CD4-positive, alpha-beta T cell treated with Interleukin-15 for 4 hours (primary cell): ENCODE measurements around the gene CCDC6.
"Not testable (repeated sequence)": the region's sequence is repeated elsewhere in the genome, so short reads cannot be mapped to it uniquely, and the experiment has no call there.

Source experiments
- DNase-seq: peaks from one replicate; pipeline ENCODE4 v3.0.0-alpha.2; 2020; ENCODE audit warnings: low spot score

The CCDC6 gene

DNA sequence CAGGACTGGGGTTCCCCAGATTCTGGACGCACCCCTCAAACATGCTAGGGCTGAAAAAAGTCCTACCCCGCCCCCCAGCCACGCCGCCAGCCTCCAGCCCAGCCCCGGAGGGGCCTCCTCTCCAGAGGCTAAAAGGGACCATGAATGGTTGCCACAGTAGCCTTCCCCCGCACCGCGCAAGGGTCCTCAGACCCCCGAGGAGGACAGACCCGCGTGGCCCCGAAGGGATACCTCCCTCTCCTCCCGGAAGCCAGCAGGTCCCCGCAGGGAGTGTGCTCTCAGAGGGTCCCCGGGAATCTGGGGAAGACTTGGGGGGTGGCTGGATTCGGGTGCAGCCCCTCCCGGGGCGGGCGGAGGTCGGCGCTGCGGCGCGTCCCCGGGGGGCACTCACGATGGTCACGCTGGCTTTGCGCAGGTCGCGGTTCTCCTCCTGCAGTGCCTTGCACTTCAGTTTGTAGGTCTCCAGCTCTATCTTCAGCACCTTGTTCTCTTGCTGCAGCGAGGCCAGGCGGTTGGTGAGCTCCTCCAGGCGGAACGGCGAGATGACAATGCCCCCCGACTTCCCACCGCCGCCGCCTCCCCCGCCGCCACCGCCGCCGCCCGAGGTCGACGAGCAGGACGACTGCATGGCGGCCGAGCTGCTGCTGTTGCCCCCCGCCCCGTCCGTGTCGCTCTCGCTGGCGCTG lies 482 bp downstream of the CCDC6 start:
- DNase-seq, result no peak

- DNase-seq, result no peak
These were observed 1.2 kb downstream of the CCDC6 start for GRCh38 chr10:59905066-59905730.

DNA sequence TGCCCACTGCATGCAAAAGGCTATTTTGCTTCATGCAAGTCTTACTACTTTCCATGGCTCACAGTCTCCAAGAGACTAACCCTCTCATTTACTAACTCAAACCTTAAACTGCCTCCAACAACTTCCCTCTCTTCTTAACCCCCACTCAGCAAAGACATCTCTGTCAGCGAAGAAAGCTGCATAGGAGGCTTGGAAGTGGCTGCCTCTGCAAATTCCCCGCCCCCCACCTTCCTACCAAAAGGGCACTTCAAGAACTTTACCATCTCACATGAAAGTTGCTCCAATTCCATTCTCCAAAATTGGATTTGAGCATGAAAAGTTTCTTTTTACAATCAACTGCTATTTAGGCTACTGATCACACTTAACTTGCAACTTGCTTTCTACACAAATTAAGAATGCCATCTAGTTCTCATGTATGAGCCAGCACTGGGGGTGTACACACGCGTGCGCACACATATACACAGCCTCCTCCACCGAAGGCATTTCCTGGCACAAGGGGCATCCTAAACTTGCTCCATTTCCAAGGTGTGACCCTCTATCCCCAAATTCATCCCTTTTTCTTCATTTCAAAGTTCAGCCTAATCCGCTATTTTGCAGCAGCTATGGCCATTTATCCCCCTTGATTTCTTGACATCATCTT lies 1.8 kb downstream of the CCDC6 start:
- no peak for DNase-seq

DNA sequence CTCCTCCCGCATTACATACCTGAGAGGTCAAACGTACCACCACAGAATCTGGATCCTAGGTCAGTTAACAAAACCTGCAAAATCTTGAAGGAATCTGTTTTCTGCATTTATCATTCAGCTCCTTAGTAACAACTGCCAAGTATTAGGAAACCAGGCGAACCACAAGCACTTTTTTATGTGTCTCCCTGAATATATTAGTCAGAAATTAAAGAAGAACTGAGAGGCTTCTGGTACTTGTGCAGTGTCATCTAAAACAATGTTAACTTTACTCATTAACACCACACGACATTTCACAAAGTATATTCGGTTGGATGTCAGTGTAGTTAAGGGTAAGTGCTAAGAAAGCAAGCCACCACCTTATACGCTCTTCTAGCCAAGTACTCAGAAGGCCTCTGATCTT lies 2.5 kb downstream of the CCDC6 start:
- no peak for DNase-seq

DNA sequence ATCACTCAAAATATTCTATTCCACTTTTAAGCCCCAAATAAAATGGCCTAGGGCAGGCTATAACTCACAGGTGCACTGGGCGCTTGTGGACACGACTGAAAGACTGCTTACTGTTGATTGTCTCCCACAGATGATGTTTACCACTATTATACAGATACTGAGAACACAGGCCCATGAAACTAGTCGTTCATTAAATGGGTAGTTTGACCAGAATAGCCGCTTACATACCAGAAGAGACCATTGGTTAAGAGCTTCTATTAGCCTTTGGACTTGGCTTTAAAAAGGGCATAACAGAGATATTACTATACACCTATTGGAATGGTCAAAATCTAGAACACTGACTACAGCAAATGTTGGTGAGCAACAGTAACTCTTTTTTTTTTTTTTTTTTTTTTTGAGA lies 4.3 kb downstream of the CCDC6 start:
- DNase-seq, result no peak

DNA sequence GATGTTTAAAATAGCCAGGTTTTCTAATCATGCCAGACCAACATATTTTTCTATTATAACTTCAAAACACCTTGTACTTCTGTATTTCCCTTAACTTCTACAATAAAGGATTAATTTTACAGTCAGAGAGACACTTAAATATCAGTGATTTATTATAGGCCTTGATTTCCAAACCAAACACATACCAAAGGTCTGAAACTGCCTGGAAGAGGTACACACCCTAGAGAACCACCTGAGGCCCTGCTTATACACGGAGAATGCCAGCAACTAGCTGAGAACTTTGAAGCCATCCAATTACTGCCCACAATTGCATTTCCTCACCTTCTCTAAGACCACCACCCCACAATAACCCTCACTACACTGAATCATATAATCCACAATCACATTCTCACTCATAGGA lies 4.9 kb downstream of the CCDC6 start:
- no peak for DNase-seq

DNA sequence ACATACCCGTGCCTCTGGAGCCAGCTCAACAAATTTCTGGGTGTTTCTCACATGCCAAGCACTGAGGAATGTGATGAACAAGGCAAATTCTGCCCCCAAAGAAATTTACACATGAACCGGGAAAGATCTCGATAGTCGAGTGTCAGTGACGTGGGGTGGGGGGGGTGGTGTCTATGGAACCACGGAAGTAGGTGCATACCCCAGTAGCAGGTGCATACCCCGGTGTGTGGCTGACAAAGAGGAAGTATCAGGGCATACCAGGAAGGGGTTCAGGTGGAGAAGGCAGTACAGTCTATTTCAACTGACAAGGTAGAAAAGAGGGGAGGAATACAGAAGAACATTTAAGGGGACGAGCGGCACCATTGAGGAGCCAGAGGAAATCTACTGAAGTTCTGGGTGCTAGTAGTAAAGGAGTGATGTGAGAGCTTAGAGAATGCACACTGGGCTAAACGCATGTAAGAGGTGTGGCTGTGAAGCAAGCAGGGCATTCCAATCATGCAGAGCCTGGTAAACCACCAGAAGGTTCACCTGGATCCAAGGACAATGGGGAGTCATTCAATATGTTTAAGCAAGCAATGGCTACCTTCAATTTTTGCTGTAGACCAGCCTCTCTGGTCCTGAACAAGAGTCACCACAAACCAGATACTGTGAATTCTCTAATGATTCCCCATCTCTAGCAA lies 6.2 kb downstream of the CCDC6 start:
- no peak for DNase-seq

DNA sequence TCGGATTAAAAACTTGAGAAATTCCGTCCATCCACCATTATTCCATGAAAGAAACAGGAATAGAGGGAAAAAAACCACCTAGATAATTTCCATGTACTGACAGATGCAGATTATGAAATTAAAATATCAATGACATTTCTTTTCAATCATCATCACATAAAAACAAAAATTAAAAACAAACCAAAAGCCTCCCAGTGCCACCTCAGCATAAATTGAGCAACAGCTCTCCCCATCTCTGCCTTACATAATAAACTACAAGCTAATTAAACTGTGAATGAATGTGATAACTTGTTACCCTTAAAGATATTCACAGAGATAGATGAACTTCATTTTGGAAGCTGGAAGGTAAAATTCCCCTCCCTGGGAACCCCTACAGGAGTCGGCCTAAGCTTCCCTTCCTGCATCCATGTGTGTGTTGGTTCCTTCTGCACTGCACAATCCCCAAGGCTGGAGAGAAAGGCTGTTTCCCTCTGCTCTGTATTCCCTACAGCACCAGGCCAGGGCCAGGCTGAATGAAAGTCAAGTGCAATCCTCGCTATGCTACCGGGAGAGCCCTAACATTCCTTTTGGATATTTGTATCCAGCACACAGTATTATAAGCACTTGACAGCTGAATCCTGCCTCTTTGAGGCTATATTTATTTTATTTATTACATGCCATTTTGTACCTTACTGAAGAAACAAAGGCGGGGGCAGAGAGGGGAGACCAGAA lies 8.1 kb downstream of the CCDC6 start:
- DNase-seq, result no peak

DNA sequence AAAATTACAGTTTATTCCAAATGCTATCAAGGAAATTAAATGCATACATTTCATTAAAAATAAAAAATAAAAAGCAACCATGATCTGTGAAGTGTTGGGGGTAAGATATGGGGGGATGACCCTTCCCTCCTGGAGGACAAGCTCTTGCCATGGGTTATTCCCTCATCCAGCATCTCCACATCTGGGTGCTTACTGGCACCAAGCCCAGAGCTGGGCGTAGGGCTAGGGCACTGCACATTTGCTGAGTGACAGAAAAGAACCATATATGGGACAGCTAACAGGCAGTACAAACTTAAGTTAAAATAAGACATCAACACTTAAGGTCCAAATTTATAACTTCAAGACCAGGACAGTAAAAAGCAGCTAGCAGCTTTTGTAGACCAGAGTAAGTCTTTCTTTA lies 10.2 kb downstream of the CCDC6 start:
- DNase-seq, result no peak

- no peak for DNase-seq
These were observed 10.7 kb downstream of the CCDC6 start for GRCh38 chr10:59895629-59896116.

GRCh38 chr10:59894114-59894513 lies 12.2 kb downstream of the CCDC6 start:
- DNase-seq, result no peak

DNA sequence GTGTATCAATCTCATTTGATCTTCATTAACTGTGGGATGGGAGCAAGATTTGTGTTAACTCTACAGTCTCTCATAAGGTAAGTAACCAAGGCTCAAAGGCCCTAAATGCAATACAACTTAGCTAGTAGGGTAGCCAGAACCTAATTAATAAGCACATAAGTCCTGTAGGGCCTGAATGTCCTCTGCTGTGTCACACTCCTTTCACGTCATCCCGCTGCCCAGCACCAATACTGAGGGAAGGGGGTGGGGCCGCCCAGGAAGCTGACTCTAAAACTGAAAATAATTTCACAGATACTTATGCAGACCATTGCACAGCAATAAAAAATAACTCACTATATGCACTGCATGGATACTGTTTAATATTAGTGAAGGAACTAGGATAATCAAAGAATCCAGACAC lies 13.7 kb downstream of the CCDC6 start:
- DNase-seq, result no peak

GRCh38 chr10:59891936-59892335 lies 14.4 kb downstream of the CCDC6 start:
- no peak for DNase-seq

DNA sequence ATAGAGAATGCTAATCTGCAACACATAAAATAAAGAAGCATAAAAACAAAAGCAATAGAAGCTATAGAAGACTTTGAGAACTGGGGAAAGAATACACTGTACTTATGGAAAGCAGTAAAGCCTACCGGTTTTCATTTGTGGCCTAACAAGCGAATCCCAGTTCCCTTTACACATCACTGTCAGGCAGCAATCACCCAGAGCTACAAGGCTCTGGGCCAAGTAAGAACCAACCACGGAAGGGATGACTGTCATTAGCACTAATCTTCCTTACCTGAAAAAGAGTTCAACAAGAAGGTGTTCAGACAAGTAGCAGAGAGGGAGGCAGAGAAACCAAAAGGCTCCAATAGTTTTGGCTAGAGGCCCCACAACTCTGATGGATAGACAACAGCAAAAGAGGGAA lies 15.0 kb downstream of the CCDC6 start:
- DNase-seq, result no peak

- DNase-seq, result no peak
These were observed 17.4 kb downstream of the CCDC6 start for GRCh38 chr10:59888781-59889435.

- DNase-seq, result no peak
These were observed 18.2 kb downstream of the CCDC6 start for GRCh38 chr10:59887972-59888640.

- DNase-seq, result peak; percentile 35
These were observed 19.4 kb downstream of the CCDC6 start for GRCh38 chr10:59887006-59887405.

- DNase-seq, result no peak
These were observed 20.8 kb downstream of the CCDC6 start for GRCh38 chr10:59885430-59886134.

DNA sequence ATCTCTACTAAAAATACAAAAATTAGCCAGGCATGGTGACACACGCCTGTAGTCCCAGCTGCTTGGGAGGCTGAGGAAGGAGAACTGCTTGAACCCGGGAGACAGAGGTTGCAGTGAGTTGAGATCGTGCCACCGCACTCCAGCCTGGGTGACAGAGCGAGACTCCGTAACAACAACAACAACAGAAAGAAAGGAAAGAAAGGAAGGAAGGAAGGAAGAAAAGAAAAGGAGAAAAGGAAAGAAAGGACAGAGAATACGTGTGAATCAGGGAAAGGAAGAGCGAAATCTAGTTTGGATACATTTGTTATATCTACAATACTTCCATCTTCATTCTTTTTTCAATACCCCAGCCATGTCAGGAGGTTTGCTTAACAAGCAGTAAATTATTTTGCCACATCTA lies 21.5 kb downstream of the CCDC6 start:
- DNase-seq, result not testable (repeated sequence)

GRCh38 chr10:59881640-59882039 lies 24.7 kb downstream of the CCDC6 start:
- DNase-seq, result no peak
